ENCODE results near the gene RBM4.

- TF ChIP-seq POLR2AphosphoS5 (IDR thresholded peaks at IDR 0.05; ENCODE audit: low read depth, low read length) (no peak), REST (IDR thresholded peaks at IDR 0.05; ENCODE audit: insufficient read depth in 1 of 2, low read depth in 2 of 2, low read length in 2 of 2) (no peak), SIN3A (IDR thresholded peaks at IDR 0.05; ENCODE audit: borderline replicate concordance, insufficient read depth, low read length) (no peak)
These were observed 49.4 kb downstream of the RBM4 start for GRCh38 chr11:66687831-66688281.

Measured in PFSK-1 (cell line).